Body of pancreas (tissue), 4 donors: ENCODE results near the gene EPN3.

Experiments used
- CTCF ChIP-seq, 7 experiments: fragments of 450-650 bp in 4 of 7; fragments of 200-600 bp in 3 of 7; sonication (generic) in 3 of 7; IDR thresholded peaks; one replicate each; pipeline ENCODE4 v1.5.1; 2016 to 2019; ENCODE audit warnings: antibody characterized with exemption in 7 of 7
- POLR2A ChIP-seq, 3 donors: fragments of 450-650 bp; IDR thresholded peaks; one replicate each; pipeline ENCODE4 v1.6.1; 2016; ENCODE audit warnings: antibody characterized with exemption in 3 of 3, mild to moderate bottlenecking in 2 of 3

GRCh38 chr17:50492214-50492613 lies 40.3 kb upstream of the EPN3 start:
- TF ChIP-seq POLR2A (IDR thresholded peaks at IDR 0.05) (no peak), CTCF (IDR thresholded peaks at IDR 0.05) (no peak)
